VCaP (cell line): ENCODE results near the gene CADM1.
A peak's percentile ranks its signal among the peaks of the same experiment; 100 is the strongest.

Experiments used
- H3K27ac ChIP-seq: fragments of 450-650 bp; 2 replicates; pipeline ENCODE4 v1.5.1; 2017
- CTCF ChIP-seq: fragments of 450-650 bp; conservative IDR thresholded peaks from 2 replicates; pipeline ENCODE4 v1.5.1; 2017; ENCODE audit warnings: mild to moderate bottlenecking, moderate library complexity

CADM1 gene

GRCh38 chr11:115325523-115325922, 178.7 kb downstream of the CADM1 start:
- H3K27ac ChIP-seq, result no peak overlapping the region
- TF ChIP-seq CTCF, result no peak

GRCh38 chr11:115324581-115325432, 179.4 kb downstream of the CADM1 start:
- H3K27ac ChIP-seq, result no peak overlapping the region
- peak; percentile 80 for TF ChIP-seq CTCF

- TF ChIP-seq CTCF, result no peak
- no peak overlapping the region for H3K27ac ChIP-seq
Measured at GRCh38 chr11:115322553-115323203, 181.5 kb downstream of the CADM1 start.

- no peak for TF ChIP-seq CTCF
- no peak overlapping the region for H3K27ac ChIP-seq
Measured at GRCh38 chr11:115321605-115322289, 182.5 kb downstream of the CADM1 start.

- no peak overlapping the region for H3K27ac ChIP-seq
- TF ChIP-seq CTCF, result no peak
Measured at GRCh38 chr11:115317277-115318185, 186.7 kb downstream of the CADM1 start.

GRCh38 chr11:115316696-115317095, 187.5 kb downstream of the CADM1 start:
- no peak for TF ChIP-seq CTCF

More at GRCh38 chr11:115316696-115317095, 187.5 kb downstream of the CADM1 start:
- H3K27ac ChIP-seq, result no peak overlapping the region
